Measurements from ENCODE around the gene WASL.
A peak's percentile ranks its signal among the peaks of the same experiment; 100 is the strongest.
"Not testable (repeated sequence)": the region's sequence is repeated elsewhere in the genome, so short reads cannot be mapped to it uniquely, and the experiment has no call there.

Gene WASL

DNA sequence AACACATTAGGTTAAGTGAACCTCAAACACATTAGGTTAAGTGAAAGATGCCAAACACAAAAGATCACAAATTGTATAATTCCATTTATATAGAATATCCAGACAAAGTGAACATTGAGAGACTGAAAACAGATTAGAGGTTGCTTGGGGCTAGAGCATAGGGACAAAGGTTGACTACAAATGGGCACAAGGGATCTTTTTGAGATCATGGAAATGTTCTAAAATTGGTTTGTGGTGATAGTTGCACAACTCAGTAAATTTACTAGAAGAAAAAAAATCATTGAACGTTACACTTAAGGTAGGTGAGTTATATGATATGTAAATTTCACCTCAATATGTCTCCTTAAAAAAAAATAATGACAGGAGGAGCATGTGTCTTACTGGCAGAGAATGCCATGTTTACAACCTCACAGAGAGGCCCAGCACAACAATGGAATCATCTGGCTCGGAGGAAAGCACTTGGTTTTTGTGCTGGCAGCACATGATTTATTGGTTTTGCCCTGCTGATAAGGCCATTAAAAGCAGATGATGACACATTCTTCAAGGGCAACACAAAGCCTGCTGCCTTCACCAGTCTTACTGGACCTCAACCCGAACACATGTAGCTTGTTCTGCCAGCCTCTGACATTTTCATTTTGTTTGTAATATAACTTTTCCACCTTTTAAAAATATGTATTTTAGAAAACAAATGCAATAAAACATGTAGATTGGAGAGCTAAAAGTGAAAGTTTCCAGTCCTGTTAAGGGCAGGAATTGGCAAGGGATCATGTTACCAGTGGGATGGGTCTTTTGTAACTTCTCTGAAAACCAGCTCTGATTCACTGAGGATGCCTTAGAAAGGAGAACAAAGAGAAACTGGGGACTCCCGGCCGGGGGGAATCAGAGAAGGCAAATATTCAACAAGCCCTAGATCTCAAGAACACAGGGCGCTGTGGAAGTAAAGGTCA lies 105.0 kb downstream of the WASL start:
- peak; percentile 14 for DNase-seq
- in situ Hi-C loops (cut with MboI; ENCODE audit: low pct_unique_long_range_greater_than_20kb, low sequenced_read_pairs) = no loop called here

- in situ Hi-C loops (cut with MboI; ENCODE audit: low pct_unique_long_range_greater_than_20kb, low sequenced_read_pairs) = no loop called here
- no peak for DNase-seq
Measured at GRCh38 chr7:123641901-123642300, 106.9 kb downstream of the WASL start.

DNA sequence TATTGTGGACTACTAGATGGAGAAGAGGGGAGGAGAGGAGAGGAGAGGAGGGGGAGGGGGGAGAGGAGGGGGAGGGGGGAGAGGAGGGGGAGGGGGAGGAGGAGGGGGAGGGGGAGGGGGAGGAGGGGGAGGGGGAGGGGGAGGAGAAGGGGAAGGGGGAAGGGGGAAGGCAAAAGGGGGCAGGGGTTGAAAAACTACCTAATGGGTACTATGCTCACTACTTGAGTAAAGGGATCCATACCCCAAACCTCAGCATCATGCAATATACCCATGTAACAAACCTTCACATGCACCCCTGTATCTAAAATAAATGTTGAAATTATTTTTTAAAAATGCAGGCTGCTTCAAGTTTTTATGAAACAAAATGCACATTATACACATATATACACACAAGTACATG lies 108.2 kb downstream of the WASL start:
- DNase-seq = no peak
- in situ Hi-C loops (cut with MboI; ENCODE audit: low pct_unique_long_range_greater_than_20kb, low sequenced_read_pairs) = no loop called here

GRCh38 chr7:123639631-123640030 lies 109.2 kb downstream of the WASL start:
- DNase-seq = no peak
- in situ Hi-C loops (cut with MboI; ENCODE audit: low pct_unique_long_range_greater_than_20kb, low sequenced_read_pairs) = no loop called here

DNA sequence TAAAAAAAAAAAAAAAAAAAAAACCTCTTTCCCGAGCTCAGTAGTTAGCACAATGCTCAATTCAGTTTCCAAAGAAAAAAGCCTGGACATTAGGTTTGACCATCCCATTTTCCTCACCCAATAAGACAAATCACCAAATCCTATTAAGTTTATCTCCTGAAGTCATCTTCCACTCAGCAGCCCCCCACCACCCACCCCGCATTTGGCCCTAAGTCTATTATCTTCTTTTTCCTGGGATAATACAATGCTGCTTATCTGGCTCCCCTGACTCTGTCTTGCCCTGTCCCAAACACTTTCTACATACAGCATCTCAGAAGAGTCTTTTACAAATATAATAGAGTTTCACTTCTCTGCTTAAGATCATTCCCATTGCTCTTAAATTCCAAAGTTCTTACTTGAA lies 110.9 kb downstream of the WASL start:
- no peak for DNase-seq
- in situ Hi-C loops (cut with MboI; ENCODE audit: low pct_unique_long_range_greater_than_20kb, low sequenced_read_pairs) = no loop called here

GRCh38 chr7:123637203-123637602 lies 111.6 kb downstream of the WASL start:
- DNase-seq = no peak

DNA sequence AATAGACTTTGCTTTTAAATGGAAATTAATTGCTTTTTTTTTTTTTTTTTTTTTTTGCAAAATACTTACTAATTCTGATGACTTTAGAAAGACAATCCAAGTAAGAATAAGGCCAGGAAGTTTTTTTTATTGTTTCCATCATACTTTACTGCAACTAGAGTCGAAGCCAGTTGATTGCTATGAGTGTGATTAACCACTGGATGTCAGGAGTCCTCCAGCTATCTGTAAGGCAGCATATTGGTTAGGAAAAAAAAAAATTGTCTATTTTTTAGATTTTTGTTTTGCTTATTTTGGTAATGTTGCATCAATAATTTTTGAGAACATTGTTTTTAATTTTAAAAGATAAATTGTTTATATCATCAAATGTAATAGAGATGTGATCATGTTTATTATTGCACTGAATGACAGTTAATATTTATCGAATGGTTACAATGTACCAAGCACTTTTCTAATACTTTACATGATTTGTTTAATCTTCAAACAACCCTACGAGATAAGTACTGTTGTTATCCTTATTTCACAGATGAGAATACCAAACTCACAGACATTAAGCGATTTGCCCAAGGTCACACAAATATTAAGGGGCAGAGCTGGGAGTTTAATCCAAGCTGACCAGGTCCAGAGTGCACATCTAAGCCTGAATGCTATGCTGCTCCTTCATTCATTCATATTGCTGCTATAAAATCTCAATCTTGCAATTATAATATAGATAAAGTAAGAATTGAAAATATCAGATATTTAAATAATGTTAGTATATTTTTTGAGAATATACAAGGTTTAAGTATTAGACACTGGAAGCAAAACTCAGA lies 113.0 kb downstream of the WASL start:
- DNase-seq = peak; percentile 16
- in situ Hi-C loops (cut with MboI; ENCODE audit: low pct_unique_long_range_greater_than_20kb, low sequenced_read_pairs) = no loop called here

More at GRCh38 chr7:123637203-123637602, 111.6 kb downstream of the WASL start:
- in situ Hi-C loops (cut with MboI; ENCODE audit: low pct_unique_long_range_greater_than_20kb, low sequenced_read_pairs) = no loop called here

GRCh38 chr7:123634011-123634573 lies 114.7 kb downstream of the WASL start:
- in situ Hi-C loops (cut with MboI; ENCODE audit: low pct_unique_long_range_greater_than_20kb, low sequenced_read_pairs) = not testable (repeated sequence)

GRCh38 chr7:123633553-123633952 lies 115.2 kb downstream of the WASL start:
- in situ Hi-C loops (cut with MboI; ENCODE audit: low pct_unique_long_range_greater_than_20kb, low sequenced_read_pairs) = no loop called here

More at GRCh38 chr7:123634011-123634573, 114.7 kb downstream of the WASL start:
- DNase-seq = not testable (repeated sequence)

GRCh38 chr7:123632808-123633207 lies 116.0 kb downstream of the WASL start:
- no peak for DNase-seq
- in situ Hi-C loops (cut with MboI; ENCODE audit: low pct_unique_long_range_greater_than_20kb, low sequenced_read_pairs) = no loop called here

More at GRCh38 chr7:123633553-123633952, 115.2 kb downstream of the WASL start:
- DNase-seq = no peak

Data from KBM-7 (cell line).